ENCODE measurements around the gene GPRC5B. TPM values are rescaled to one million over a fixed set of nuclear protein-coding genes. Genes with fewer than 3 reads are reported as not detected.

Gene GPRC5B
- total and polyA plus RNA-seq, 2 donors (not counting 3 experiments of a cell fraction or from before 2014, with no cell fraction given): 42.3 TPM

DNA sequence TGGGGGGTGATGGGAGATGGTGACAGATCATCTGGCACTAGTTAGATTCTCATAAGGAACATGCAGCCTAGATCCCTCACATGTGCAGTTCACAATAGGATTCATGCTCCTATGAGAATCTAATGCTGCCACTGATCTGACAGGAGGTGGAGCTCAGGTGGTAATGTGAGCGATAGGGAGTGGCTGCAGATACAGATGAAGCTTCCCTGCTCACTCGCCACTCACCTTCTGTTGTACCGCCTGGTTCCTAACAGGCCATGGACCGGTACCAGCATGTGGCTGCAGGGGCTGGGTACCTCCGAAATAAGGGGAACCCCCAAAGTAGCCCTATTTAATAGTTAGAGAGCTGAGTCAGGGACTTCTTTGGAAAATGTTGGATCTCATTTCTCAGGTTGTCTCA, 60.4 kb downstream of the GPRC5B start:
- dilution Hi-C loops (cut with MboI; ENCODE audit: extremely low pct_ligation_motif_present, low sequenced_read_pairs) (no loop called here), intact Hi-C loops (cut with micrococcal nuclease) (no loop called here)
- H3K4me3 ChIP-seq (replicated peaks in 1 of 3; ENCODE audit: insufficient read depth in 1 of 3, low read depth in 1 of 3, low read length in 3 of 3): no peak overlapping the region
- no peaks in the 10 kb centered on the region for H3K36me3 ChIP-seq (ENCODE audit: control insufficient read depth in 2 of 2, extremely low read depth in 1 of 2, insufficient read depth in 2 of 2, low read length in 2 of 2)
- H2AFZ ChIP-seq (ENCODE audit: low read depth, low read length): no peak overlapping the region
- DNase-seq (ENCODE audit: low read depth, low spot score) (no peak), FAIRE-seq (no peak)
- no peak overlapping the region for H3K9ac ChIP-seq (replicated peaks; ENCODE audit: extremely low read depth, insufficient read depth, low read length)
- no TSS peak for BruUV-seq (replicated peaks)
- H4K20me1 ChIP-seq (replicated peaks; ENCODE audit: control insufficient read depth, extremely low read depth, insufficient read depth, low read length): no peaks in the 10 kb centered on the region
- no peak overlapping the region for H3K4me2 ChIP-seq (ENCODE audit: insufficient read depth, low read length)
- ChIA-PET CTCF (interaction anchor here (1.1 kb wide), 1 partner anchor 26 kb away, joined by 3 read pairs; no protein-coding TSS in a partner anchor), POLR2A (no interaction called here)
- no peaks in the 10 kb centered on the region for H3K27me3 ChIP-seq (ENCODE audit: control insufficient read depth in 2 of 2, insufficient read depth in 2 of 2, low read length in 2 of 2)
- no peak for TF ChIP-seq POLR2AphosphoS5 (IDR thresholded peaks at IDR 0.05; ENCODE audit: insufficient read depth, low read depth, low read length)
- no peak for TF ChIP-seq EZH2 (IDR thresholded peaks at IDR 0.05; ENCODE audit: borderline replicate concordance, low read depth, low read length, severe bottlenecking)
- no peak for TF ChIP-seq MYC (IDR thresholded peaks at IDR 0.05; ENCODE audit: low read depth, low read length)
- no peaks in the 10 kb centered on the region for H3K4me1 ChIP-seq (ENCODE audit: control insufficient read depth, extremely low read depth, insufficient read depth, low read length)
- H3K9me1 ChIP-seq (replicated peaks; ENCODE audit: control insufficient read depth, extremely low read depth, insufficient read depth, low read length): no peaks in the 10 kb centered on the region
- H3K27ac ChIP-seq (ENCODE audit: insufficient read depth, low read depth, low read length): no peak overlapping the region
- no peaks in the 10 kb centered on the region for H3K9me3 ChIP-seq (replicated peaks; ENCODE audit: control insufficient read depth, insufficient read depth, low read length)
- no peaks in the 10 kb centered on the region for H3K79me2 ChIP-seq (ENCODE audit: control insufficient read depth, insufficient read depth, low read length)

DNA sequence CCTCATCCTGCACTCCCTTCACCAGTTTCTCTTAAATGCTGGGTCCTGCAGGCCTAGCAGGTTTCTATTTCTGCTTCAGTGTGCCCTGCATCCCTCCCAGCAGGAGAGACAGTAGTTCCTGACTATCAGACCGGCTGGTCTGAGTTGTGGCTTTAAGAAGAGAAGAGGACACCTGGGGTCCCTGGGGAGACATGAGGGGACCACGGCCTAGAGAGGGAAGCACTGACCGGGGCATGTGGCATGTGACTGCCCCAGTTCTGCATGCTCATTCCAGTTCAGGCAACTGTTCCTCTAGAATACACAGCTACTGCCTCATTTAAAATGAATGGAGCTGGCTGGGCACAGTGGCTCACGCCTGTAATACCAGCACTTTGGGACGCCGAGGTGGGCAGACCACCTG, 61.3 kb downstream of the GPRC5B start:
- CTCF ChIA-PET: interaction anchor here (1.1 kb wide), 1 partner anchor 27 kb away, joined by 3 read pairs; no protein-coding TSS in a partner anchor
- TF ChIP-seq MYC (IDR thresholded peaks at IDR 0.05; ENCODE audit: low read depth, low read length): no peak
- no peak for TF ChIP-seq EZH2 (IDR thresholded peaks at IDR 0.05; ENCODE audit: borderline replicate concordance, low read depth, low read length, severe bottlenecking)
- TF ChIP-seq POLR2AphosphoS5 (IDR thresholded peaks at IDR 0.05; ENCODE audit: insufficient read depth, low read depth, low read length): no peak
- TF ChIP-seq, protein P1, sequence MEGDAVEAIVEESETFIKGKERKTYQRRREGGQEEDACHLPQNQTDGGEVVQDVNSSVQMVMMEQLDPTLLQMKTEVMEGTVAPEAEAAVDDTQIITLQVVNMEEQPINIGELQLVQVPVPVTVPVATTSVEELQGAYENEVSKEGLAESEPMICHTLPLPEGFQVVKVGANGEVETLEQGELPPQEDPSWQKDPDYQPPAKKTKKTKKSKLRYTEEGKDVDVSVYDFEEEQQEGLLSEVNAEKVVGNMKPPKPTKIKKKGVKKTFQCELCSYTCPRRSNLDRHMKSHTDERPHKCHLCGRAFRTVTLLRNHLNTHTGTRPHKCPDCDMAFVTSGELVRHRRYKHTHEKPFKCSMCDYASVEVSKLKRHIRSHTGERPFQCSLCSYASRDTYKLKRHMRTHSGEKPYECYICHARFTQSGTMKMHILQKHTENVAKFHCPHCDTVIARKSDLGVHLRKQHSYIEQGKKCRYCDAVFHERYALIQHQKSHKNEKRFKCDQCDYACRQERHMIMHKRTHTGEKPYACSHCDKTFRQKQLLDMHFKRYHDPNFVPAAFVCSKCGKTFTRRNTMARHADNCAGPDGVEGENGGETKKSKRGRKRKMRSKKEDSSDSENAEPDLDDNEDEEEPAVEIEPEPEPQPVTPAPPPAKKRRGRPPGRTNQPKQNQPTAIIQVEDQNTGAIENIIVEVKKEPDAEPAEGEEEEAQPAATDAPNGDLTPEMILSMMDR (IDR thresholded peaks at IDR 0.05; ENCODE audit: extremely low read depth in 1 of 2, insufficient read depth in 1 of 2, low read depth in 1 of 2, low read length in 2 of 2): no peak
- TF ChIP-seq GATA2 (IDR thresholded peaks at IDR 0.05; ENCODE audit: insufficient read depth, insufficient read length, low read depth, low read length): no peak
- no peak for TF ChIP-seq FOS (IDR thresholded peaks at IDR 0.05; ENCODE audit: borderline replicate concordance, insufficient read depth, low read length)
- no peak for TF ChIP-seq POLR2A (IDR thresholded peaks at IDR 0.05; ENCODE audit: low read depth, low read length)
- TF ChIP-seq, protein P2, sequence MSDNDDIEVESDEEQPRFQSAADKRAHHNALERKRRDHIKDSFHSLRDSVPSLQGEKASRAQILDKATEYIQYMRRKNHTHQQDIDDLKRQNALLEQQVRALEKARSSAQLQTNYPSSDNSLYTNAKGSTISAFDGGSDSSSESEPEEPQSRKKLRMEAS (IDR thresholded peaks at IDR 0.05; ENCODE audit: insufficient read depth, insufficient read length): no peak
- no peak for TF ChIP-seq JUN (IDR thresholded peaks at IDR 0.05; ENCODE audit: borderline replicate concordance, insufficient read depth, insufficient read length, low read depth)
- H3K4me1 ChIP-seq (ENCODE audit: control insufficient read depth, extremely low read depth, insufficient read depth, low read length): no peaks in the 10 kb centered on the region
- no peaks in the 10 kb centered on the region for H3K9me1 ChIP-seq (replicated peaks; ENCODE audit: control insufficient read depth, extremely low read depth, insufficient read depth, low read length)
- H2AFZ ChIP-seq (ENCODE audit: low read depth, low read length): no peak overlapping the region
- no peak overlapping the region for H3K4me2 ChIP-seq (ENCODE audit: insufficient read depth, low read length)
- no peak for FAIRE-seq
- POLR2A ChIA-PET: no interaction called here
- no peak for DNase-seq (ENCODE audit: low read depth, low spot score)
- H3K9ac ChIP-seq (replicated peaks; ENCODE audit: extremely low read depth, insufficient read depth, low read length): no peak overlapping the region
- BruUV-seq (replicated peaks): no TSS peak
- H3K79me2 ChIP-seq (ENCODE audit: control insufficient read depth, insufficient read depth, low read length): no peaks in the 10 kb centered on the region
- intact Hi-C loops (cut with micrococcal nuclease) (no loop called here), dilution Hi-C loops (cut with MboI; ENCODE audit: extremely low pct_ligation_motif_present, low sequenced_read_pairs) (no loop called here)
- H3K4me3 ChIP-seq (replicated peaks in 1 of 3; ENCODE audit: insufficient read depth in 1 of 3, low read depth in 1 of 3, low read length in 3 of 3): no peak overlapping the region
- no peaks in the 10 kb centered on the region for H3K27me3 ChIP-seq (ENCODE audit: control insufficient read depth in 2 of 2, insufficient read depth in 2 of 2, low read length in 2 of 2)
- no peaks in the 10 kb centered on the region for H3K36me3 ChIP-seq (ENCODE audit: control insufficient read depth in 2 of 2, extremely low read depth in 1 of 2, insufficient read depth in 2 of 2, low read length in 2 of 2)
- no peak overlapping the region for H3K27ac ChIP-seq (ENCODE audit: insufficient read depth, low read depth, low read length)
- no peaks in the 10 kb centered on the region for H4K20me1 ChIP-seq (replicated peaks; ENCODE audit: control insufficient read depth, extremely low read depth, insufficient read depth, low read length)
- no peaks in the 10 kb centered on the region for H3K9me3 ChIP-seq (replicated peaks; ENCODE audit: control insufficient read depth, insufficient read depth, low read length)

Measured in endothelial cell of umbilical vein (primary cell).